ENCODE results near the gene GCH1.

GRCh38 chr14:54805070-54805444, 97.6 kb downstream of the GCH1 start:
- TF ChIP-seq GATA2 (IDR thresholded peaks at IDR 0.05; ENCODE audit: low read depth, low read length) (no peak), GATA3 (IDR thresholded peaks at IDR 0.05; ENCODE audit: low read depth, low read length) (no peak)
